LNCaP clone FGC (cell line): ENCODE results near the gene GNB1L.

Experiments
- DNase-seq: peaks from one replicate; pipeline ENCODE4 v3.0.0-alpha.2; 2011; ENCODE audit warnings: low read depth
- H3K4me3 ChIP-seq: 2 replicates; pipeline ENCODE4 v1.5.1; 2011; ENCODE audit warnings: mild to moderate bottlenecking, low read depth, low read length, control low read depth
- CTCF ChIP-seq: IDR thresholded peaks from 2 replicates; pipeline ENCODE4 v1.5.1; 2012; ENCODE audit warnings: mild to moderate bottlenecking; ENCODE audit not compliant: control insufficient read depth, insufficient read depth; ENCODE audit errors: extremely low read depth

GNB1L gene

GRCh38 chr22:19854778-19855503, at the start of gene GNB1L, which contains the start of gene RTL10:
GNB1L (minus strand) TSS chr22:19854874; CDS start chr22:19821355, 33,519 bp downstream.
RTL10 (minus strand) TSS chr22:19854874; CDS start chr22:19852261, 2,613 bp downstream.
- TF ChIP-seq CTCF = 0 out of 2 replicates have a peak, but pooled peaks have one; percentile 24
- peak within 1 kb of the TSS; percentile 94 for H3K4me3 ChIP-seq
- DNase-seq = peak; percentile 88

- DNase-seq = no peak
- no peak overlapping the region for H3K4me3 ChIP-seq
- no peak for TF ChIP-seq CTCF
Measured at GRCh38 chr22:19904174-19904856, 49.6 kb upstream of the GNB1L start.

GRCh38 chr22:19903513-19903912, 48.8 kb upstream of the GNB1L start:
- TF ChIP-seq CTCF = no peak
- H3K4me3 ChIP-seq = no peak overlapping the region
- DNase-seq = no peak

- DNase-seq = no peak
- no peak overlapping the region for H3K4me3 ChIP-seq
- no peak for TF ChIP-seq CTCF
Measured at GRCh38 chr22:19903031-19903430, 48.4 kb upstream of the GNB1L start.

GRCh38 chr22:19902245-19902715, 47.6 kb upstream of the GNB1L start:
- TF ChIP-seq CTCF = no peak
- no peak for DNase-seq
- no peak overlapping the region for H3K4me3 ChIP-seq

GRCh38 chr22:19901577-19902244, 47.0 kb upstream of the GNB1L start:
- no peak for DNase-seq
- no peak for TF ChIP-seq CTCF
- H3K4me3 ChIP-seq = no peak overlapping the region
